Retinal pigment epithelial cell (primary cell): ENCODE measurements around the gene ORC4.
A peak's percentile ranks its signal among the peaks of the same experiment; 100 is the strongest.
"Not testable (repeated sequence)": the region's sequence is repeated elsewhere in the genome, so short reads cannot be mapped to it uniquely, and the experiment has no call there.

Source experiments
- DNase-seq: peaks from one replicate; pipeline ENCODE4 v3.0.0-alpha.2; 2010; ENCODE audit warnings: low read depth
- H3K4me3 ChIP-seq: 2 replicates; pipeline ENCODE4 v1.5.1; 2011; ENCODE audit warnings: mild to moderate bottlenecking, low read length, control low read depth, moderate library complexity
- TF ChIP-seq, protein P1 (sequence below): conservative IDR thresholded peaks from 2 replicates; pipeline ENCODE4 v1.5.1; 2011; ENCODE audit warnings: low read depth, low read length, control low read depth, inconsistent platforms

ORC4 gene

DNA sequence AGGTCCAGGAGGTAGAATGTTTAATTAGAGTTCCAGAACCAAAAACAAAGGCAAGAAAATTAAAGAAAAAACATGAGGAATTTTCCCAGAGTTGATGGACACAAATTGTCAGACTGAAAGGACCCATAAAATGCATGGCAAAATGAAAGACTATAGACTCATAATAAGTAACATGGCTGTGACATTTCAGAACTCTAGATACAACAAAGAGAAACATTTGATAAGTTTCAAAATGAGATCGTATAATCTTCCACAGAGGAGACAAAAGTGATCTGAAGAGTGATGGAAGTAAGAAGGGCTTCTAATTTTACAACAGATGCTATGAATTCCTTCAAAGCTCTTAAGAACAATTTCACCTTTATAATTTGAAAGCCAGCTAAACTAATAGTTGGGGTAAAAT, 20.4 kb downstream of the ORC4 start:
- TF ChIP-seq, protein P1, sequence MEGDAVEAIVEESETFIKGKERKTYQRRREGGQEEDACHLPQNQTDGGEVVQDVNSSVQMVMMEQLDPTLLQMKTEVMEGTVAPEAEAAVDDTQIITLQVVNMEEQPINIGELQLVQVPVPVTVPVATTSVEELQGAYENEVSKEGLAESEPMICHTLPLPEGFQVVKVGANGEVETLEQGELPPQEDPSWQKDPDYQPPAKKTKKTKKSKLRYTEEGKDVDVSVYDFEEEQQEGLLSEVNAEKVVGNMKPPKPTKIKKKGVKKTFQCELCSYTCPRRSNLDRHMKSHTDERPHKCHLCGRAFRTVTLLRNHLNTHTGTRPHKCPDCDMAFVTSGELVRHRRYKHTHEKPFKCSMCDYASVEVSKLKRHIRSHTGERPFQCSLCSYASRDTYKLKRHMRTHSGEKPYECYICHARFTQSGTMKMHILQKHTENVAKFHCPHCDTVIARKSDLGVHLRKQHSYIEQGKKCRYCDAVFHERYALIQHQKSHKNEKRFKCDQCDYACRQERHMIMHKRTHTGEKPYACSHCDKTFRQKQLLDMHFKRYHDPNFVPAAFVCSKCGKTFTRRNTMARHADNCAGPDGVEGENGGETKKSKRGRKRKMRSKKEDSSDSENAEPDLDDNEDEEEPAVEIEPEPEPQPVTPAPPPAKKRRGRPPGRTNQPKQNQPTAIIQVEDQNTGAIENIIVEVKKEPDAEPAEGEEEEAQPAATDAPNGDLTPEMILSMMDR, result no peak
- no peak for DNase-seq
- no peak overlapping the region for H3K4me3 ChIP-seq

DNA sequence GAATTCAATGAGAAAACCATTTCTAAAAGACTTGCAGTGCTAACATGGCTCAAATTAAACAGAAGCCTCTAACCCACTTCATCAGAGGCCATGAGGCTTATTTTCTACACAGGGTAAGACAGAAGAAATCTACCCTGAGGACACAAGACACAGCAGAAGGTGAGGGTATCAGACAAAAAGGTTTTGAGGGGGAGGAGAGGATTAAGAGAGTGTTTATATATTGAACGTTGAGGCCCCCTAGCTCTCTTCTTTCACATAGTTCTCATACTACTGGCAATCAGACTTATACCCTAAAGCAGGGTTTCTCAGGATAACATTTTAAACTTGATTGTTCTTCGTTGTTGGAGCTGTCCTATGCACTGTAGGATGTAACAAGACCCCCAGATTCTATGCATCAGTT, 21.4 kb downstream of the ORC4 start:
- no peak for DNase-seq
- no peak overlapping the region for H3K4me3 ChIP-seq
- TF ChIP-seq, protein P1, result no peak

DNA sequence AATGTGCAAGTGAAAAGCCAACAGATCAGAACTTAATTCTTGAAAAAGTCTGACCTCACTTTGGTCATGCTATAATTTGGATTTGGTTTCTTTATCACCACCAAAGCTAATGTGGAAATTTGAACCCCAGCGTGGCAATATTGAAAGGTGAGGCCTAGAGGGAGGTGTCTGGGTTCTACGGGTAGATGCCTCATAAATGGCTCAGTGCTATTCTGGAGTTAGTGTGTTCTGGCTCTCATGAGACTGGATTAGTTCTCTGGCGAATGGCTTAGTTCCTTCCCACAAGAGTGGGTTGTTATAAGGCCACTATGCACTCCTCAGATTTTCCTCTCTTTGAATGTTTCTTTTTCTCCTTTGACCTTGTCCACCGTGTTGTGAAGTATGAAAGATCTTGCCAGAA, 22.3 kb downstream of the ORC4 start:
- H3K4me3 ChIP-seq, result no peak overlapping the region
- TF ChIP-seq, protein P1, result no peak
- DNase-seq, result no peak

DNA sequence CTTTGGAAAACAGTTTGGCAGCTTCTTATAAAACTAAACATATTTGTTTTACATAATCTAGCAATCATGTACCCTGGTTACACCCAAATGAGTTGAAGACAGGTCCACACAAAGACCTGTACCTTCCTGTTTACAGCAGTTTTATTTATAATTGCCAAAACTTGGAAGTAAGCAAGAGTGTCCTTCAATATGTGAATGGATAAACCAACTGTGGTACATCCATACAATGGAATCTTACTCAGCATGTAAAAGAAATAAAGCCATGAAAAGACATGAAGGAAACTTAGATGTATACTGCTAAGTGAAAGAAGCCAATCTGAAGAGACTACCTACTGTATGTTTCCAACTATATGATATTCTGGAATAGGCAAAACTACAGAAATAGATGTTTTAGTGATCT, 23.7 kb downstream of the ORC4 start:
- DNase-seq, result no peak
- TF ChIP-seq, protein P1, result no peak
- H3K4me3 ChIP-seq, result no peak overlapping the region

DNA sequence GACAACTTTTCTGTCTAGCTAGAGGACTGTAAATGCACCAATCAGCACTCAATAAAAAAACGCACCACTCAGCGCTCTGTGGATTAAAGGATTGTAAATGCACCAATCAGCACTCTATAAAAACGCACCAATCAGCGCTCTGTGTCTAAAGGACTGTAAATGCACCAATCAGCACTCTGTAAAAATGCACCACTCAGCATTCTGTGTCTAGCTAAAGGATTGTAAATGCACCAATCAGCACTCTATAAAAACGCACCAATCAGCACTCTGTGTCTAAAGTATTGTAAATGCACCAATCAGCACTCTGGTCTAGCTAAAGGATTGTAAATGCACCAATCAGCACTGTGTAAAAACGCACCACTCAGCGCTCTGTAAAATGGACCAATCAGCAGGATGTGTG, 25.6 kb downstream of the ORC4 start:
- not testable (repeated sequence) for H3K4me3 ChIP-seq, DNase-seq

DNA sequence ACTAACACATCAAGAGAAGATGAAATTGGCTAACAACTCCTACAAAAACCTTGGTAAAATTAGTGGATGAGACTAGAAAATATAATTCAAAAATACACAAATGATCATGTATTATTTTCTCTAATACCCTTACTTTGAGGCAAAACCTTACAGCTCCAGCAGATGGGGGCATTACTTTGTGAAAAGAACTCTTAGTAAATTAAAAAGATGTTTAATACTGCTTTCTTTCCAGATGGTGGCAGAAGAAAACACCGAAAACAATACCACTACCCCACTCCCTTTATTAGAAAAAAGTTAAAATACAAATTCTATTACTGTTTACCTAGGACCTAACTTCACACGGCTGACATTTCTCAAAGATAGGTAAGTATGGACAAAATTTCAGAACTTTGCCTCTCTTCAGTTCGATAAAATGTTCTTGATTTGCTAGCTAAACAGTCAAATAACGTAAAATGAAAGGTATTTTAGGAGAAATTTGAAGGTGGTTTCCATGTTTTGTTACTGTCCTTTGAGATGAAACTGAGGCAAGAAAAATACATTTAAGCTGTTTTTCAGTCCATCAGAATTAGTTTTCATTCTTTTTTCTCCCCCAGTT, 30.6 kb downstream of the ORC4 start:
- DNase-seq, result peak; percentile 6
- H3K4me3 ChIP-seq, result no peak overlapping the region
- TF ChIP-seq, protein P1, result peak; percentile 68

DNA sequence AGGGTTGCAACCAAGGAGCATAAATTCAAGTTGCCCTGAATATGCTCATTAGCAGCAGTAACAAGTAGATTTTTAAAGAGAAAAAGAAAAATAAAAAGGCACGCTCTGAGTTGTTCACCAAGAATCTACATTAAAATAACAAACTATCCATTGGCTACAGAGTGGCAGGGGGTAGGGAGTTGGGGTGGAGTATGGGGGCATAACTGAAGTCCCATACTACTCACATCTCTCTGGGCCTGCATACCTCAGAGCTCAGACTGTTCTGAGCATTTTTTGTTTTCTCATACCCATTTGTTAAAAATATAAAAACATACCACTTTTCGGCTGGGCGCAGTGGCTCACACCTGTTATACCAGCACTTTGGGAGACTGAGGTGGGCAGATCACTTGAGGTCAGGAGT, 31.4 kb downstream of the ORC4 start:
- DNase-seq, result no peak
- no peak overlapping the region for H3K4me3 ChIP-seq
- TF ChIP-seq, protein P1, result no peak
